HG02973 (cell line): ENCODE measurements around the gene EPC2.
"Not testable (repeated sequence)": the region's sequence is repeated elsewhere in the genome, so short reads cannot be mapped to it uniquely, and the experiment has no call there.

Source experiments
- ATAC-seq: cut with Tn5 transposase; IDR thresholded peaks from one replicate; pipeline ENCODE4 v1.9.1; 2021; ENCODE audit warnings: moderate library complexity; ENCODE audit not compliant: unreplicated experiment

Gene EPC2

GRCh38 chr2:148674063-148675020 is 29.8 kb downstream of the EPC2 start:
- ATAC-seq: no peak

- ATAC-seq: no peak
Observed at GRCh38 chr2:148675708-148676107, 31.2 kb downstream of the EPC2 start.

- ATAC-seq: not testable (repeated sequence)
Observed at GRCh38 chr2:148678302-148679179, 34.0 kb downstream of the EPC2 start.

- ATAC-seq: no peak
Observed at GRCh38 chr2:148680462-148680861, 35.9 kb downstream of the EPC2 start.

GRCh38 chr2:148681443-148681842 is 36.9 kb downstream of the EPC2 start:
- ATAC-seq: no peak

GRCh38 chr2:148681862-148682261 is 37.3 kb downstream of the EPC2 start:
- ATAC-seq: not testable (repeated sequence)

- ATAC-seq: no peak
Observed at GRCh38 chr2:148684507-148684906, 40.0 kb downstream of the EPC2 start.

GRCh38 chr2:148687543-148687942 is 43.0 kb downstream of the EPC2 start:
- no peak for ATAC-seq

GRCh38 chr2:148688011-148688410 is 43.5 kb downstream of the EPC2 start:
- not testable (repeated sequence) for ATAC-seq

GRCh38 chr2:148696985-148697384 is 52.4 kb downstream of the EPC2 start:
- ATAC-seq: no peak

GRCh38 chr2:148699830-148700229 is 55.3 kb downstream of the EPC2 start:
- no peak for ATAC-seq

GRCh38 chr2:148701039-148701438 is 56.5 kb downstream of the EPC2 start:
- no peak for ATAC-seq

- ATAC-seq: no peak
Observed at GRCh38 chr2:148701877-148702276, 57.3 kb downstream of the EPC2 start.

- ATAC-seq: peak; percentile 51
Observed at GRCh38 chr2:148702475-148702874, 57.9 kb downstream of the EPC2 start.

- ATAC-seq: no peak
Observed at GRCh38 chr2:148704247-148704646, 59.7 kb downstream of the EPC2 start.

- no peak for ATAC-seq
Observed at GRCh38 chr2:148716378-148716920, 71.9 kb downstream of the EPC2 start.

- ATAC-seq: no peak
Observed at GRCh38 chr2:148718039-148718438, 73.5 kb downstream of the EPC2 start.

GRCh38 chr2:148719195-148719749 is 74.7 kb downstream of the EPC2 start:
- ATAC-seq: no peak

- ATAC-seq: no peak
Observed at GRCh38 chr2:148719941-148720436, 75.4 kb downstream of the EPC2 start.

- no peak for ATAC-seq
Observed at GRCh38 chr2:148720501-148721001, 76.0 kb downstream of the EPC2 start.

- no peak for ATAC-seq
Observed at GRCh38 chr2:148721520-148721931, 77.0 kb downstream of the EPC2 start.
